ENCODE results near the gene ATG16L2.

GRCh38 chr11:72863091-72863490 lies 48.9 kb downstream of the ATG16L2 start:
- TF ChIP-seq CTCF (IDR thresholded peaks at IDR 0.05) (no peak), POLR2A (IDR thresholded peaks at IDR 0.05) (no peak)

Measured in esophagus squamous epithelium (tissue), 4 donors.